NCI-H82 treated with DMSO at 0.1 percent for 48 hours (cell line): ENCODE measurements around the gene MAGEA9B.
"Not testable (repeated sequence)": the region's sequence is repeated elsewhere in the genome, so short reads cannot be mapped to it uniquely, and the experiment has no call there.

Experiments
- DNase-seq: peaks from one replicate; lab custom pipeline; 2025; ENCODE audit not compliant: unreplicated experiment; lab: John Stamatoyannopoulos, UW

The MAGEA9B gene

GRCh38 chrX:149571770-149572169 lies 15.5 kb downstream of the MAGEA9B start:
- DNase-seq, result no peak

- no peak for DNase-seq
Measured at GRCh38 chrX:149570668-149571067, 16.6 kb downstream of the MAGEA9B start.

DNA sequence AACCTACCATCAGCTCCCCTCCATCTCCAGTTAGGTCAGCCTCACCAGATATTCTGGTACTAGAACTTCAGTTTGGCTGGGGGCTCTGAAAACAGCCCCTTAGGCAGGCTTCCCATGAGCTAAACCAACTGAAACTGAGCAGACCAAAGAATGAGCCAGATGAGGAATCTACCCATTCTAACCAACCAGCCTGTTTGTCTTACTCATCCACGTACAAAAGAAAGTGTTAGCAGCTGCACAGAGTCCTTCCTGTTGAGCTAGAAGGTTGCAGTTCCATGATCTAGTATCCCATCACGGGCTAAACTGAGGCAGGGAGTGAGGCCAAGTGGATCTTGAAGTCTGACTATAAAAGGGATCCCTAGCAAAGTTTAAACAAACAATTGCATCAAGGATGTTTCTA lies 17.5 kb downstream of the MAGEA9B start:
- DNase-seq, result no peak

GRCh38 chrX:149568701-149569296 lies 18.5 kb downstream of the MAGEA9B start:
- DNase-seq, result no peak

GRCh38 chrX:149567621-149568417 lies 19.4 kb downstream of the MAGEA9B start:
- DNase-seq, result no peak

DNA sequence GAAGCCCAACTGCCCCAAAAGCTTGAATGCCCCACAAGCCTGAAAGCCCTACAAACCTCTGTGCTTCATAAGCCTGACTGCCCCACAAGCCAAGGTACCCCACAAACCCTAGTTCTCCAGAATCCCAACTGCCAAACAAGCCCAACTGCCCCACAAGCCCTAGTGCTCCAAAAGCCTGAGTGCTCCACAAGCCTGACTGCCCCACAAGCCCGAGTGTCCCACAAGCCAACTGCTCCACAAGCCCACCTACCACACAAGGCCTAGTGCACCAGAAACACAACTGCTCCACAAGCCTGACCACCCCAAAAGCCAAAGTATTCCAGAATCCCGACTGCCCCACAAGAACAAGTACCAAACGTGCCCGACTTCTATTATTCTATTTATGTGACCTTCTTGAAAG lies 23.9 kb downstream of the MAGEA9B start:
- DNase-seq, result no peak

DNA sequence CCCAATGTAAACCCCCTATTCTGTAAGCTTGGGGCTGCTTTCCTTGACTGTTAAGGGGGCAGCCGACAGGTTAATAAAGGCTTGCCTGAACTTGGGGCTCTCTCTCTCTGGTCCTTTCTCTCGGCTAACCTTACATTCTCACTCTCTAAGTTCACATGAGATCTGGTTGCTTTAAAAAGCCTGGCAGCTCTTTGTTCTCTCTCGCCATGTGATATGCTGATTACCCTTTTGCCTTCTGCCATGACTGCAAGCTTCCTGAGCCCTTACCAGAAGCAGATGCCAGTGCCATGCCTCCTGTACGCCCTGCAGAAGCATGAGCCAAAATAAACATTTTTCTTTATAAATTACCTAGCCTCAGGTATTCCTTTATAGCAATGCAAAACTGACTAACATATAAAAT lies 32.0 kb downstream of the MAGEA9B start:
- DNase-seq, result not testable (repeated sequence)

DNA sequence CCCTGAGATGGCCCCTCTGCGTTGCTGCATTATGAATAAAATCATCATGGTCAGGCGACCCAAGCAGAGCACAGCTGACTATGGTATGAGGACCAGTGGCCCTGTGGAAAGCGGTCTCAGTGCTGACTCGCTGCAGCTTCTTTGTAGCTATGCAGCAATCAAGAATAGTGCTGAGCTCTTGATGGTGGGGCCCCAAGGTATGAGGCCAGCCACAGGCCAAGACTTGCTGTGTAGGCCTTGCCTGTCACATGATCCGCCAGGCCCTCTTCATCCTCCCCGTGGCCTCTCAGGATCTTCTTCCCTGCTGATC lies 35.4 kb downstream of the MAGEA9B start:
- DNase-seq, result not testable (repeated sequence)

DNA sequence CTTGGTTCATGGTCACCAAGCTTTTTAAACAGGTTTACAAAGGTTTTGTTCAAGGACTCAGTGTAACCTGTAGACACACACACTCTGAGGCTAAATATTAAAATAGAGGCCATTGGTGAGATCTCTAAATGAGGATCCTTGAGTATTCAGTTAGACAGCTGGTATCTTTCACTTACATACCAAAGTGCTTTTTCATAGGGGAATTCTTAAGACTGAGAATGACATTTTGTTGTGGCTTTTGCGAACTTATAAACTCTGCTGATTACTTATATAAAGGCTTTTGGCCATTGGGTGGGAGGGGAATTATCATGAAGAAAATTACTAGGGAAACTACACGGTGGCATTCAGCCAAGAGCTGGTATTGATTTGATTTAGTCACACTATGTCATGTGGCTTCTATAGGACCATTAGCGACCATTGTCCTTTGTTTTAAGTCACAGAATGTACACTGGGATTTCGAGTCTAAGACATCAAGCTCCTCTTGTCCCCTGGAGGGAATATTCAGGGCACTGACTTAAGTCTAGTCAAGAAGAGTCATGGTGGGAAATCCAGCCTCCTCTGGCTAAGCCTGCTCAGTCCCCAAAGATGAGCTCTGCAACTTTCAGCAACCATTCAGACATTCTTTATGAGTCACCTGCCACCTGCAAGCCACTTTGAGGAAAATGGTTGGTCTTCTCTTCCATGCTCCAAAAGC lies 35.9 kb downstream of the MAGEA9B start:
- DNase-seq, result not testable (repeated sequence)

DNA sequence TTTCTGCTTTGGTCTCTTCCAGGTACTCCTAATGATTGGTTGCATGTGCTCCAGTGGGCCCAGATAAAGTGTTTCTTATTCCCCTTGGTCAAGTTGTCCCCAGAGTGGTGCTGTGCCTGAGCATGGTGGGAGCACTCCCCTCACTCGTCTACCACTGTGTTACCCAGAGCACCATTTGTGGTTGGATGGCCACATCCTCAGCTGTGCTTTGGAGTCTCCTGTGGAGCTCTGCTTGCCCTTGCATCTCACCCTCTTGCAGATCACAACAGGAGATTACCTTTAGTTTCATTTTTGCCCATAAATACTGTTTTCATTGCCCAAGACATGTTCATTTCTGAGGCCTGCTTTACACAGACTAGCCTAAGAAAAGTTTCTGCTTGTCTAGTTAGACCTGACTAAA lies 36.8 kb downstream of the MAGEA9B start:
- DNase-seq, result not testable (repeated sequence)

DNA sequence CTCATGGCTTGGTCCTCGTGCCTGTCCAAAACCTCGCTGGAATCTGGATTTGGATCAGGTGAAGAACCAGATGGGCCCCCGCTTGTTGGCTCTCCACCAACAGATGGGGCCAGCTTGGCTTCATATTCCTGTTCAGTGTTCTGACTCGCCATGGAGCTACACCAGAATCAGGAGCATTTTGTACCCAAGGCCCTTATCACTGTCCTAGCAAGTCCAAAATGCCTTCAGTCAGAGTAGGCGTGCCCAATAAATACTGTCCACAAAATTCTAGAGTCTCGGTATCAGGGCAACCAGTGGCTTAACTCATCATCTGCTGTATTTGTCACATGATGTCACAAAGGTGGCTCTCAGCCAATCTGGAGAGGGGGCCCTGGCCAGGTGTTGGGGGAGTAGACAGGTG lies 37.6 kb downstream of the MAGEA9B start, which contains the start of gene HSFX3:
HSFX3 (minus strand) TSS at position 224 of the 400 bp plus-strand sequence; CDS start at position 152, 72 bp downstream.
- DNase-seq, result not testable (repeated sequence)

- not testable (repeated sequence) for DNase-seq
Measured at GRCh38 chrX:149547782-149548181, 39.5 kb downstream of the MAGEA9B start.

- not testable (repeated sequence) for DNase-seq
Measured at GRCh38 chrX:149546962-149547361, 40.3 kb downstream of the MAGEA9B start.

DNA sequence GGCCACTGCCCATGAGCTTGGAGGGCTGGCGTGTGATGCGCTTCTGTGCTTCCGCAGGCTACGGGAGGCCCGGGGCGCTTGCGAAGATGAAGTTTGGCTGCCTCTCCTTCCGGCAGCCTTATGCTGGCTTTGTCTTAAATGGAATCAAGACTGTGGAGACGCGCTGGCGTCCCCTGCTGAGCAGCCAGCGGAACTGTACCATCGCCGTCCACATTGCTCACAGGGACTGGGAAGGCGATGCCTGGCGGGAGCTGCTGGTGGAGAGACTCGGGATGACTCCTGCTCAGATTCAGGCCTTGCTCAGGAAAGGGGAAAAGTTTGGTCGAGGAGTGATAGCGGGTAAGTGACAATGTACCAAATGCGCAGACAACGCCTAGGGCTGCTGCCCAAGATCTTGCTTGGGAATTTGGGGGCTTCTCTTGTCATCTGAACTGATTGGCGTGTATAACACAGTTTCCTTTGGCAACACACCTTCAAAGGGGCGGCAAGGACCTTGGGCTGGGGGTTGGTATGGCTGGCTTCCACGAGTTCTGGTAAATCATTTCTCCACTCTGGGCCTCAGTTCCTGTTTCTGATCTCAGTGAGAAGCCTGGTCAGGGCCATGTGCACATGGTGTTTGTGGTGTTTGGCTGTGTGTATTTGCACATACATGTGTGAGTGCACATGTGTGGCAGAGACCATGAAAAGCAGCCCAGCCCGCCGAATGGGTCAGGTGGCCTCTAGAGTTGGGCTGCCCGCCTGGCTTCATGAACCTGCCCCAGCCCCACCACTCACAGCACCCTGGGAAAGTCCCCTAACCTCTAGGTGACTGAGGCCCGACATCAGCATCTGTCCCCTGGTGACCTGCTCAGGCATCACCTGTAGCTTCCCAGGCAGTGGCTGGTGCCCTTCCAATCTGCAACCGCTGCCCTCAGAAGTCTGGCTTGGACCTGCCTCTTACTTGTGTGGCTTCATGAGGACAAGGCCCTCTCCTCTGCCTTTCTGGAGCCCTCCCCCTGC lies 41.4 kb downstream of the MAGEA9B start:
- not testable (repeated sequence) for DNase-seq

DNA sequence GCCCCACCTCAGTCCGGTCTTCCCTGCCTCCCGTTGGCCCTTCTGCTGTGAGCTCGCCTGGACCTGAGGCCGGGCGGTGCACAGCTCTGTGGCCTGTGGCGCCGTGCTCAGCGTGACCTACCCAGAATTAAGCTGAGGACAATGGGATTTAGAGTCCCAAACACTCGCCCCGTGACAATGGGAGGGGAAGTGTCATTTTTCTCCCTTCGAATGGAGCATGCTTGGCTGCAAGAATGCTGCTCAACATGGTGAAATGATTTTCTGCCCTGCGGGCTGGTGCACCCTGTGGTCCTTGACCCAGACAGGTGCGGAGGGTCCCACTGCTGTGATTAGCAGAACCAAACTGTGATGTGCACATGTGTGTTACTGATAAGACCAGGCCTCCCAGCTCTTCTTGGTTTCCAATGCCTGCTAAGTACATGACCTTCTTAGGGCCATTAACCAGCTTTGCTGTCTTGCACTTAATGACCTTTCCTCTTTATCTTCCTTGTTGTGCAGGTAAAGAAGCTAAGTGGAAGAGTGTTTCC lies 45.7 kb downstream of the MAGEA9B start:
- DNase-seq, result no peak

GRCh38 chrX:149540621-149541520 lies 46.4 kb downstream of the MAGEA9B start, which contains the start of gene EOLA1:
Gene EOLA1, plus strand, starts transcription at chrX:149541012. Its CDS starts 4,619 bp downstream, at chrX:149545631.
- DNase-seq, result peak; percentile 92

GRCh38 chrX:149540131-149540620 lies 47.1 kb downstream of the MAGEA9B start:
- peak; percentile 92 for DNase-seq

- peak; percentile 91 for DNase-seq
Measured at GRCh38 chrX:149539283-149540130, 47.8 kb downstream of the MAGEA9B start.
